Peyer's patch (tissue), 4 donors: Measurements from ENCODE around the gene STAT6.

Experiments used
- CTCF ChIP-seq, 6 experiments: fragments of 450-650 bp in 4 of 6; fragments of 200-600 bp in 2 of 6; sonication (generic) in 1 of 6; IDR thresholded peaks; one replicate each; pipeline ENCODE4 v1.5.1; 2017 to 2019; ENCODE audit warnings: antibody characterized with exemption in 6 of 6, mild to moderate bottlenecking in 3 of 6, moderate library complexity in 1 of 6
- POLR2A ChIP-seq, 2 donors: fragments of 450-650 bp; IDR thresholded peaks; one replicate each; pipeline ENCODE4 v1.5.1; 2017; ENCODE audit warnings: antibody characterized with exemption in 2 of 2, mild to moderate bottlenecking in 2 of 2, moderate library complexity in 2 of 2

GRCh38 chr12:57046947-57047890 is 63.9 kb downstream of the STAT6 start:
- no peak for TF ChIP-seq CTCF (IDR thresholded peaks at IDR 0.05)
- TF ChIP-seq POLR2A (IDR thresholded peaks at IDR 0.05), result no peak
